ENCODE data around the gene BCL2.

GRCh38 chr18:63090334-63090733, 229.2 kb downstream of the BCL2 start:
- no peak for TF ChIP-seq POLR2AphosphoS5 (IDR thresholded peaks at IDR 0.05; ENCODE audit: low read depth, low read length)
- TF ChIP-seq POLR2A (IDR thresholded peaks at IDR 0.05; ENCODE audit: low read depth, low read length) = no peak

All from GM12892 (cell line).